NCI-H1436 treated with DMSO at 0.1 percent for 48 hours (cell line): ENCODE data around the gene CRIM1.

ENCODE experiments used
- DNase-seq: peaks from one replicate; lab custom pipeline; 2025; lab: John Stamatoyannopoulos, UW

Gene CRIM1

GRCh38 chr2:36554531-36554930 is 199.0 kb downstream of the CRIM1 start:
- no peak for DNase-seq

GRCh38 chr2:36555789-36556188 is 200.2 kb downstream of the CRIM1 start:
- no peak for DNase-seq

GRCh38 chr2:36556842-36557241 is 201.3 kb downstream of the CRIM1 start:
- DNase-seq = no peak

GRCh38 chr2:36559221-36559942 is 203.8 kb downstream of the CRIM1 start:
- DNase-seq = no peak

GRCh38 chr2:36560726-36561125 is 205.1 kb downstream of the CRIM1 start:
- no peak for DNase-seq

GRCh38 chr2:36561237-36561944 is 205.8 kb downstream of the CRIM1 start:
- DNase-seq = no peak

GRCh38 chr2:36562240-36562639 is 206.7 kb downstream of the CRIM1 start:
- no peak for DNase-seq

GRCh38 chr2:36562973-36563532 is 207.5 kb downstream of the CRIM1 start:
- no peak for DNase-seq

GRCh38 chr2:36564377-36564930 is 208.9 kb downstream of the CRIM1 start:
- no peak for DNase-seq

GRCh38 chr2:36565712-36566111 is 210.1 kb downstream of the CRIM1 start:
- no peak for DNase-seq

- no peak for DNase-seq
These were observed 211.3 kb downstream of the CRIM1 start for GRCh38 chr2:36566887-36567286.

GRCh38 chr2:36567711-36568408 is 212.3 kb downstream of the CRIM1 start:
- DNase-seq = no peak

GRCh38 chr2:36568516-36569246 is 213.1 kb downstream of the CRIM1 start:
- no peak for DNase-seq

GRCh38 chr2:36569267-36569856 is 213.8 kb downstream of the CRIM1 start:
- DNase-seq = no peak

GRCh38 chr2:36570416-36570815 is 214.8 kb downstream of the CRIM1 start:
- no peak for DNase-seq

GRCh38 chr2:36572054-36572718 is 216.6 kb downstream of the CRIM1 start:
- no peak for DNase-seq

GRCh38 chr2:36572719-36573059 is 217.1 kb downstream of the CRIM1 start:
- DNase-seq = no peak

GRCh38 chr2:36573165-36573564 is 217.6 kb downstream of the CRIM1 start:
- no peak for DNase-seq

GRCh38 chr2:36574560-36574959 is 219.0 kb downstream of the CRIM1 start:
- no peak for DNase-seq

- DNase-seq = no peak
These were observed 222.3 kb downstream of the CRIM1 start for GRCh38 chr2:36577884-36578283.
